Kasumi-1 (cell line): ENCODE measurements around the gene GTPBP1.

Experiments
- DNase-seq, 2 experiments: peaks; one replicate each; lab custom pipeline; 2025; lab: John Stamatoyannopoulos, UW

GTPBP1 gene

DNA sequence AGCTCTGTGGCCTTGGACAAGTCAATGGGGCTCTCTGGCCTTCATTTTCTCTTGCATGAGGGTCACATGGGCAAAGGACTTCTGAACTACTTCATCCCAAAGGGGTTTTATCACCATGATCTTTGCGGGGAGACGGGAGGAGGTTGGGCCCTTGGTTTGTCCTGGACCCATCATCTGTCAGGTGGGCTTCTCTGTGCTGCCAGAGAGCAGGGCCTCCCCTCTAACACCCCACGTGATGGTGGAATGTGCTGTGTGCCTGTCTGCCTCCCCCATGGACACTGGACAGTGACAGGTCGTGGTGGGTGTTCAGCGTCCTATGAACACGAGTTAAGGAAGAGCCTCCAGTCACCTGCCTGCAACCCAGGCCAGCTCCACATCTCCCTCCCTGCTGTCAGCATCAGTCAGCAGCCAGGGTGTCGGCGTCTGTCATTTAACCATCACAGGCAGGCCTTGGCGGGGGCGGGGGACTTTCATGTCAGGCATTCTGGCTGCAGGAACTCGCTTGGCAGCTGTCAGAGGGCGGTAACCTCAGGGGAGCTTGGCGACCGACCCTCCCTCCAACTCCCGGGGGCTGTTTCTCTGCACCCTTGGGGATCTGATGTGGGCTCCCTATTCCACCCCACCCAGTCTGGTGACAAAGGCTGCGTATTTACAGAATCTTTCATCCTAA, 52.7 kb downstream of the GTPBP1 start:
- DNase-seq = no peak

DNA sequence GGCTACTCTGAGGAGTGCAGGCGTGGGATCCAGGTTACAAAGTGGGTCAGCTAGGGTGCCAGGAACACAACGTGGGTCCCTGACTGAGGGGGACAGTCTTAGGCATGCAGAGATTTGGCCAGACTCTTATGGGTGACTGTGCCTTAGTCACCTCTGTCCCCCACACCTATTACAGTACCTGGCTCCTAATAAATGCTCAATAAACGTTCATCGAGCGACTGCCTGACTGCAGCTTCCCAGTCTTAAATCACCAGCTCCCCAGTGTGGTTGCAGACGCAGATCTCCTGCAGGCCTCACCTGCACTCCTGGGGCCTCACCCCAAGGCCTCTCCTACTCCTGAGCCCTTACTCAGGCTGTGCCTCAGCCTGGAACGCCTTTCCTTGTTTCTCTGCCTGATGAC, 53.3 kb downstream of the GTPBP1 start:
- no peak for DNase-seq

DNA sequence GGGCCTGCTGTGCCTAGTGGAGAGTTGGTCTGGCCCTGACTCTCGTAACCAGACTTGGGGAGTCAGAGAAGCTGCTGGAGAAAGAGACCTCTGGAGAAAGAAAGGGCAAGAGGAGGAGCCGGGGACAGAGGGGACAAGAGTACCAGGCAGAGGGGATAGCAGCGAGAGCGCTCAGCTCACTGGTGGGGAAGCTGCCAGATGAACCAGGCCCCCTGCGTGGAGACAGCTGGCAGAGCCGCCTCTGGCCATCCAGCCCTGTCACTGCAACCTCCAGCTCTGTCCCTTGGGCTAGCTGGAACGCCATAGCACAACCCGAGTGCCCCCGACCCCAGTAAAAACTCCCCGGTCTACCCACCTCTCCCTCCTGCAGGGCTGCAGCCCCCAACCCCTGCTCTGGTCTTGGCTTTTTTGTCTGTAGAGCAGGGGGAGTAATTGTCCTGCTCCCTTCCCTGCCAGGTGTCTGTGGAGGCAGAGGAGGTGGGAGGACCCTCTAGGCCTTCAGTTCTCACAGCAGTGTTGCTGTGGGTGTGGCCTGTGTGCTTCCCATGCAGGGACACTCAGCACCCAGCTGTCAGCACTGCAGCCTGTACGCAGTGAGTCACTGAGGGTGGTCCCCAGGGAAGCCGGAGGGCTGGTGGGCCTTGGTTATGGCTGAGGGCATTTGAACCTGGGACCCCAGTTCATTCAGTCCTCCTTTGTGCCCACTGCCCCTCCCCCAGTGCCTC, 54.9 kb downstream of the GTPBP1 start:
- DNase-seq = no peak

DNA sequence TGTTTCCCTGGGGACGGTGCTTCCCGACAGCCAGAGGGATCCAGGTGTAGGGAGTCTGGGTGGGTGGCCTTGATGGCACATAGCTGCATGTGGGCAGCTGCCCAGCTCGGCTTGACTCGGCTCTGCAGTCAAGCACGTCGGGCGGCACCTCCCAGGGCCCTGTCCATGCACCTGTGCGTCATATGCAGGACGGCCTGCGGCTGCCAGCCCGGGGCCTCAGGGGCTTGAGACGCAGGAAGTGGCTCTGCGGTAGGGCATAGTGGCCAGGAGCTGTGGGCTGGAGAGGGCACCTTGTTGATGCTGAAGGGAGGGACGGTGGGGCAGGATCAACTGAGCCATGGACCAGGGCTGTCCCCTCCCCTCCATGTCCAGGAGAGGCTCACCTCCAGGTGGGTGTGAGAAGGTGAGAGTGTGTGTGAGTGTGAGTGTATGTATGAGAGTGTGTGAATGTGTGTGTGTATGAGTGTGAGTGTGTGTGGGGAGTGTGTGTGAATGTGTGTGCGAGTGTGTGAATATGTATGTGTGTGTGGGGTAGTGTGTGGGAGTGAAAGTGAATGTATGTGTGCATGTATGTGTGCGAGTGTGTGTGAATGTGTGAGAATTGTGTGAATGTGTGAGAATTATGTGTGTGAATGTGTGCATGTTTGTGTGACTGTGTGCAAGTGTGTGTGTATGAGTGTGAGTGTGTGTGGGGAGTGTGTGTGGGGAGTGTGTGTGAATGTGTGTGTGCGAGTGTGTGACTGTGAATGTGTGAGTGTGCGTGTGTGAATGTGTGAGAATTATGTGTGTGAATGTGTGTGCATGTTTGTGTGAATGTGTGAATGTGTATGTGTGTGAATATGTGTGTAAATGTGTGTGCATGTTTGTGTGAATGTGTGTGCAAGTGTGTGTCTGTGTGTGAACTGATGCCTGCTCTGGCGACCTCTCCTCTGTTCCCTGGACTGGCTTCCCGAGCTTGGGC, 55.7 kb downstream of the GTPBP1 start:
- no peak for DNase-seq

DNA sequence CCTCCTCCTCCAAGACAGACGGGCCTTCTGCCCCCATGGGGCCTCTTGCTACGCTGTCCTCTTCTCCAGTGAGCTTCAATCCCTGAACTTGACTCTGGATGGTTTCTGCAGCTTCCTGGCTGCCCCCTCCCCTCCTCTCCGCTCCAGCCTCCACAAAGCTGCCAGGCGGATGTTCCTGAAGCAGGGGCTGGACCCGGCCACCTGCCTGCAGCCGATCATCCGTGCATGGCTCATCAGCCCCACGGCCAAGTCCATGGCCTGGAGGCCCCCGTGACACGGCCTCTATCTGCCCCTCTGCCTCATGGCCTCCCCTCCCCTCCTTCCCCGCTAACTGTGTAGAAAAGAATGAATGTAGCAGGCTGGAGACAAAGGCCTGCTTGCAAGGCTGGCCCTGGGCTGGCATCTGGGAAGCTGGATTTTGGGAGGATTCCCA, 56.8 kb downstream of the GTPBP1 start:
- no peak for DNase-seq

DNA sequence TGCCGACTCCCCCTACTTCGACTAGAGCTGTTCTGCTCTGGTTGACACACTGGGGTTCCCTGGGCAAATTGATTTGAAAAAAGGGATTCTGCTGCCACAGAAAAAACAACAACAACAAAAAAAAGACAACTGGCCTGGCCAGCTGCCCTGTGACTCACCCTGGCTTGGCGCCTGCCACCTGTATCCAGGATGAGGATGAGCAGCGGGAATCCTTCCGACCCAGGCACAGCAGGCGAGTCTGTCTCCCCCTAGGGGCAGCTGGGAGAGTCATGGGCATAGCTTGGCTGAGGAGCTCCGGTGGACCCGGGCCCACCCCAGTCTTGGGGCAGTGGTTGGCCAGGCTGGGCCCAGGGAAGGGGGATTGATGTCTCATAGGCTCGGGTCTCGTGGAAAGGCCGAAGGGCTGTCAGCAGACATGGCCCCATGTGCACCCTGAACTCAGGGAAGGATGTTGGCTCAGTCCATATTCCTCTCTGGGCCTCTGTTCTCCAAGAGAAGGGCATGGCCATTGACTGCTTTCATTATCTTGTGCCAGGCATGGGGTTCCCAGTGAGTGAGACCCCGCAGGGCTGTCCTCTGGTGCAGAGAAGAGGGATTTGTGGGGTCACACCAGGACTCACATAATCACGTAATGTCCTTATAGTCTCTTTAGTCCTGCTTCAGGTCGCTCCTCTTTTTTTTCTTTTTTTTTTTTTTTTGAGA, 60.5 kb downstream of the GTPBP1 start:
- DNase-seq = peak; percentile 48 to 50

DNA sequence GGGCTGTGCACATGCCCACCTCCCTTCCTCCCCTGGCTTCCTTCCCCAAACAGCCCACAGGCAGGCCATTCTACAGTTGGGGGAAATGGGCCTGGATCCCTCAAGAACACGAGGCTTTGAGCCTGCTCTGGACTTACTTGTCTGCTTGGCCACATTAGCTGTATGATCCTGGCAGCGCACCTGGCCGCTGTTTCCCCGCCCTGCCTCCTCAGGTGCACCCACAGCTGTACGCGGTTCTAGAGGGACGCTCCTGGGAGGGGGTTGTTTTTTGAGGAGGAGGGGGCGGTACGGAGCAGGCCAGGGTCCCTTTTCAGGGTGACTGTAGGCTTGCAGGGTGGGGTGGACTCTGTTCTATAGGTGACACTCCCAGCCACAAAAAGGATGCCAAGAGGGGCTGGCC, 61.6 kb downstream of the GTPBP1 start:
- no peak for DNase-seq

DNA sequence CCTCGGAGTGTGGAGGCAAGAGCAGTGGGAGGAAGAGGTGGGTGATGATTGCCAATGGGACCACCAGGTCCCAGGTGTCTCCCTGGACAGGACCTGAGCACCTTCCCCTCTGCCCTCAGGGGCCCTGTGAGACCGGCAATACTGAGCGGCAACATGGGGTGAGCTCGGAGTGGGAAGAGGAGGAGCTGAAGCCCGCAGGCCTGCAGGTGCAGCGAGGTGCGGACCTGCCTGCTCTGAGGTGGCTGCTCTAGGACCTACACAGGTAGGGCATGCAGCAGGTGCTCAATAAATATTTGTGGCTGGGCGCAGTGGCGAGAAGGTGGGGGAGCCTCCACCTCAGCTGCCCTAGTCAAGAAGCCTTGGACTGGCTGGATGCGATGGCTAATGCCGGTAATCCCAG, 62.3 kb downstream of the GTPBP1 start:
- DNase-seq = no peak

DNA sequence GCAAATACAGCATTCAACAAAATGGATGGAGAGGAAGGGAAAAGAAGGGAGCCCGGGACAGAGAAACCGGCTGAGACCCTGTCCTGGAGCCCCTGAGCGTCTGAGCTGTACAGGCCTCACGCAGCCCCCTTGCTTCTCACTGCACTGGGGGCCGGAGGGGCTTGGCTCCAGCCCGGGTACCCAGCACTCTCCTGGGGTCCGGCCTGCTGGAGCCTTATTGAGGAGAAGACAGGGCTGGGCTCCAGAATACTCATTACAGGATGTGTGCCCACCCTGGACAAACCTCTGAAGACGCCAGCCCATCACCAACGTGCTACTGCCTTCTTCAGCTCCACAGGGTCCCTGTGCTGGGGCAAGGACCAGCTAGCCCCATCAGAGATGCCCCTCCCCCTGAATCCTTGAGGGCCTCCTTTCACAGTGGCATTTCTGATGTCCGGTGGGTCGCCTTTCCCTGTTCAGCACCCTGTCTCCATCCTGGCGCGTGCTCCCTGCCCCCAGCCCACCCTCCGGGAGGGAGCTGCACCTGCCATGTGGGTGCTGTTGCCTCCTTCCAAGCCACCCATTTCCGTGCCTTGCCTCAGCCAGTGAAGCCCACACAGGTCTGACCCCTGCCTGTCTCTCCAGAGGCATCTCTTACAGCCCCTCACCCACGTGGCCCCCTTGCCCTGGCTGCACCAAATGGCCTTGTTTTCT, 64.7 kb downstream of the GTPBP1 start:
- no peak for DNase-seq

DNA sequence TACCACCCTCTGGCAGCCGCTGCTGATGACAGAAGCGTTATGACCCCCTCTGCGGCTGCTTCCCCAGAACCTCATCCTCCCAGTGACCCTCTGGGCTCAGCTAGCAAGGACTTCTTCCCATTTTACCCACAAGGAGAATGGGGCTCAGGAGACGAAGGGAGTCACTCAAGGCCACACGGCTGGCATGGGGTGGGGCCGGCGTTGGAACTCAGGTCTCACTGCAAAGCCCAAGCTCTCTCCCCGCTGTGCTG, 66.8 kb downstream of the GTPBP1 start:
- DNase-seq = no peak

DNA sequence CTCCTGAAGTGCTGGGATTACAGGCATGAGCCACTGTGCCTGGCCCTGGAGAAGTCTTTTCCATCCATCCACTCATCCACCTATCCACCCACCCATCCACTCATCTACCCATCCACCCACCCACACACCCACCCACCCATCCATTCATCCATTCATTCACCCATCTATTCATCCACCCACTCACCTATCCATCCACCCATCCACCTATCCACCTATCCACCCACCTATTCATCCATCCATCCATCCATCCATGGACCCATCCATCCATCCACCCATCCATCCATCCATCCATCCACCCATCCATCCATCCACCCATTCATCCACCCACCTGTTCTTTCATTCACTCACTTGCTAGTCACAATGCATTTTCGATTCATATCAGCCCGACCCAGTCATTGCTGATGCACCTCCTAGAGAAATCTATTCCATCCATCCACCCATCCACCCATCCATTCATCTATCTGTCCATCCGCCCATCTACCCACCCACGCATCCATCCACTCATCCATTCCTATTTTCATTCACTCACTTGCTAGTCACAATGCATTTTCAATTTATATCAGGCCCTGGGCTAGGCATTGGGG, 67.7 kb downstream of the GTPBP1 start:
- no peak for DNase-seq

DNA sequence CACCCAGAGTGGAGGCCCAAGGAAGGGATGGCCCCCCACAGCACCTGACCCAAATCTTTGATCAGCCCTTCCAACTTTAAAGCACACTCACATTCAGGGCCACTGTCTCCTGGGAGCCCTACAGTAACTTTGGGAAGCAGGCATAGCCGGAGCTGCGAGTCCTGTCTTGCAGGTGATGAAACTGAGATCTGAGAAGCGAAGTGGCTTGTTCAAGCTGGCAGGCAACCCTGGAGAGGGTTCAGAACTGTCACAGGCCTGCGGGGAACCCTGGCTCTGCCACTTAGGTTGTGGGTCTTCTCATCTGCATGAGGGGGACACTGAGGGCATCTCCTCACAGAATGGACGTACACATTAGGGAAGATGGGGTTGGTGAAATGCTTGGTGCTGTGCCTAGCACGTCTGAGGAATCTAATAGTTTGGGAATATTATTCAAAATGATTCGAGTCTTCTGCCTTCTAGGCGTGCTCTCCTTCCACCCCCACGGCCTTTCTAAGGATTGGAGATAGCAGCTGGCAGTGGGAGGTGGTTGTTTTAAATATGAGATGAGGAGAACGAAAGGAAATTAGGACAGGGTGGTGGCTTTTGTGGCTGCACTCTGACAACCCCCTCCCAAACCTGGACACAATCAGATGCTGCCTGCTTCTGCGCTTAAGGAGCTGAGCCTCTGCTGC, 68.9 kb downstream of the GTPBP1 start:
- DNase-seq = no peak

DNA sequence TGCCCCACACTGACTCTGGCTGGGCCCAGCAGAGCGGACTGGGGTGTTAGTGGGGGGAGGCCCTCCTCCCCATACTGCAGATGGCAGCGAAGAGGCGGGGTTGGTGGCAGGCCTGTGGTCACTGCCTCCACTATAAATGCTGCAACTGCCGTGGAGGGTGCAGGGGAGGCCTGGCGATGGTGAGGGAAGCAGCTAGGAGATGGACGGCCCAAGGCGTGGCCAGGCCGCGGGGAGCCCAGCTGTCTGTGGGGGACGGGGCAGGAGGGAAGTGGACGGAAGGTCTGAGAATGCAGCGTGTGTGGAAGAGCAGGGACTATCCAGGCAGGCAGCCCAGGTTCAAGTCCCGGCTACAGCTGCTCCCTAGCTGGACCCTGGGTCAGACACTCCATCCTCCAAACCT, 69.9 kb downstream of the GTPBP1 start:
- DNase-seq = no peak

DNA sequence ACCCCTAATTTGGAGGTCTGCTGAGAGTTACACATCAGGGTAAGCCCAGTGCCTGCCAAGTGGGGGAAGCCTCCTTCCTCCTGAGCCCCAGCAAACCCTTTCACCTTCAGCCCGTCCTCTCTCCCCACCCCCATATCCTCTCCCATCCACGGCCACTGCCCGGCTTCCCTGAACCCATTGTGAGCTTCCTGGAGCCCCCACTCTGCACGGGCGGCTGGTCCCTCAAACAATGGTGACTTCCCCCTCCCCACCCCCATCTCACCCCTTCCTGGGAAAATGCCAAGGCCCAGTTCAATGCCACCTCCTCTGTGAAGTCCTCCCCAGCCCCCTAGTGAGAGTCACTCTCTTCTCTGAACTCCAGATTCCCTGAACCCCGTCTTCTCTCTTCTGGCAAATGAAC, 70.3 kb downstream of the GTPBP1 start:
- DNase-seq = no peak

DNA sequence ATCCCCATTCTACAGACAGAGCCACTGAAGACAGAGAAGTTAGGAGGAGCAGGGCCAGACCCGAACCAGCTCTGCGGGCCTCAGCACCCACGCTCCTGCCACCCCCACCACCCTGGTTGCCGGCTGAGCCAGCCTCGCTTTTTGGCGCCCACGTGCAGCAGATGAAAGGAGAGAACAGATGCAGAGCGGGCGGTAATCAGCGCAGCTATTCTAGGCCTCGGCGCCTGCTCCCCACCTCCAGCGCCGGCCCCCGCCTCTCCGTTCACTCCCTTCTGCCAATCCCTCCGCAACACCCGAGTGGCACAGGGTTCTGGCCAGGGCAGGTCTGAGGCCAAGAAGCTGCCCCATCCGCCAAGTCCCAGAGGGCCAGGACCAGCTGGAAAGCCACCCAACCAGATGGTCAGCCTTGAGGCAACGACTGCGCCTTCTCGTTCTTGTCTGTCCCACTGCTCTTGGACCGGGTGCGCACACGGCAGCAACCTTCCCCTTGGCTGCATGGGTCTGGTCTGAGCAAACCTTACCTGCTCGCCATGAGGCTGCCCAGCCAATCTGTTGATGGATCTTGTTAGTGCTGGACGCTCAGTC, 71.4 kb downstream of the GTPBP1 start:
- no peak for DNase-seq

DNA sequence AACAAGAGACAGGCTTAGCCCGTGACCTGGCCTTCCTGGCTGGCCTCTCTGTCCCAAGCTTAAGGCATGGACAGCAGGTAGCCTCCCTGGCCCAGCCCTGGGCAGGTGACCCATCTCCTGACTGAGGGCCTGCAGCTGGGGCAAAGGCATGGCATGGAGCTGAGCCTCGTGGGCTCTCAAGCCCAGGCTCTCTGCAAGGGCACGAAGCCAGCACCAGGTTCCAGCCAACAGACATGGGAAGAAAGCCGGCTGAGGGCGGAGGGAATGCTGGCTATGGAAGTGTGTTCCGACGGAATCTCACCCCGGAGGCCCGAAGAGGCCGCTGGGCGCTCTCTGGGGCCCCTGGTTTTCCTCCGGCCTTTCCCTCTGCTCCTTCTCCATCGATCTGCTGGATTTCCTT, 75.3 kb downstream of the GTPBP1 start:
- no peak for DNase-seq

DNA sequence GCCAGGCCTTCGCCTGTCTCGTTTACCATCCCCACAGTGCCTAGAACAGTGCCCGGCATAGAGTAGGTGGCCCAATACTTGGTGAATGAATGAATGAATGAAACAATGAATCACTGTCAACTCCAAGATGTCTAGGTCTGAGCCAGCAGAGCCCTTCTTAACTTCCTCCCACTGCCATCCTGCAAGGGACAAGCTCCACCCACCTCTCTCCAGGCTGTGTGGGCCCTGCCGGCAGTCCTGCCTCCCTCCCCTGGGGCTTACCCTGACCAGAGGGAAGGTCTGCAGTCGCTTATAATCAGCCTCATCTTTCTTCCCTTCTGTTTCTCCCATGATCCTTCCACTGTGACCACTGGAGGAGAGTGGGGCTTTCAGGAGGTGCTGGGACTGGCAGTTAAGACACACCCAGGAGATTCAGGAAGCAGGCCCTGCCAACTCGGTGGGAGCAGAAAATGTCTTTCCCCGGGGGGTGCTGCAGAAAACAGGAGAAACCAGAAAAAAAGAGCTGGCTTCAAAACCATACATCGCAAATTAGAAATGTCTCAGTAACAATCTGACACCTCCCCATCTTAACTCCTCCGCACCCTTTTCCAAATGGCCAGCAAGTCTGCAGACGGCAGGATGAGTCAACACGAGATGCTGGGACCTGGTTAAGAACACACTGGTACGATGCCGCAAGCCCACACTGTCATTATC, 76.8 kb downstream of the GTPBP1 start:
- DNase-seq = peak; percentile 39 to 52
